GM12875 (cell line): Measurements from ENCODE around the gene TCF3.

Experiments used
- H3K4me3 ChIP-seq: one replicate; pipeline ENCODE4 v1.5.1; 2011; ENCODE audit warnings: low read depth, low read length, control low read depth
- TF ChIP-seq, protein P1 (sequence below): IDR thresholded peaks from 2 replicates; pipeline ENCODE4 v1.5.1; 2011; ENCODE audit warnings: low read depth, mild to moderate bottlenecking, control low read depth, inconsistent platforms, low read length, moderate library complexity, borderline replicate concordance; ENCODE audit not compliant: insufficient read depth

Gene TCF3

DNA sequence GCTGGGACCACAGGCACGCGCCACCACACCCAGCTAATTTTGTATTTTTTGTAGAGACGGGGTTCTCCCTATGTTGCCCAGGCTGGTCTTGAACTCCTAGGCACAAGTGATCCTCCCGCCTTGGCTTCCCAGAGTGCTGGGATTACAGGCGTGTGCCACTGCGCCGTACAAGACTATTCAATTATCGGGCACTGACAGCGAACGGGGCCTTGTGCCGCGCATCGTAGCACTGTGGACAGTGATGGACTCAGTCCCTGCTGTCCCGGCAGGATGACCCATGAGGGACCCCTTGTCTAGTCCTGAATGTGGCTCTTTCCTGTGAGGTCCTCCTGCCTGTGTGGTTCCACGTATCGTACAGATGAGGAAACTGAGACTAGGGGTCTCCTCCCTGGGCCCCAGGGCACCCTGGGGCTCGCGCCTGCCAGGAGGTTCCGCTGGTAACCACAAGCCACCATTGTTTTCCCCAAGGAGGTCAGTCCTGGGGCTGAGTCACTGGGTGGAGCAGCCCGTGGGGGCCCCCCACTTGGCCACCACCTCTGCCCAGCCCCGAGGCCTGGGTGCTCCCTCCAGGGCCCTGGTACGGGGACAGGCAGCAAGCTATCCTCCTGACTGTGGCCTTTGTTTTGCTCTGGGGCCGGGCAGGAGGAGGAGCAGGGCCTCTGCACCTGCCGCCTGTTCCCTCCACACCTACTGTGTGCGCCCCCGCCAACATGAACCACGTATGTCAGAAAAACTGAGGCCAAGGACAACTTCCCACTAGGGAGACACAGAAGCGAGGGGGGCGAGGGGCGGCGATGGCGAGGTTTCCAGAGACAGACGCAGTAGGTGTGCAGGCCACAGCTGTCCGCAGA is 2.9 kb upstream of the TCF3 start:
- TF ChIP-seq, protein P1, sequence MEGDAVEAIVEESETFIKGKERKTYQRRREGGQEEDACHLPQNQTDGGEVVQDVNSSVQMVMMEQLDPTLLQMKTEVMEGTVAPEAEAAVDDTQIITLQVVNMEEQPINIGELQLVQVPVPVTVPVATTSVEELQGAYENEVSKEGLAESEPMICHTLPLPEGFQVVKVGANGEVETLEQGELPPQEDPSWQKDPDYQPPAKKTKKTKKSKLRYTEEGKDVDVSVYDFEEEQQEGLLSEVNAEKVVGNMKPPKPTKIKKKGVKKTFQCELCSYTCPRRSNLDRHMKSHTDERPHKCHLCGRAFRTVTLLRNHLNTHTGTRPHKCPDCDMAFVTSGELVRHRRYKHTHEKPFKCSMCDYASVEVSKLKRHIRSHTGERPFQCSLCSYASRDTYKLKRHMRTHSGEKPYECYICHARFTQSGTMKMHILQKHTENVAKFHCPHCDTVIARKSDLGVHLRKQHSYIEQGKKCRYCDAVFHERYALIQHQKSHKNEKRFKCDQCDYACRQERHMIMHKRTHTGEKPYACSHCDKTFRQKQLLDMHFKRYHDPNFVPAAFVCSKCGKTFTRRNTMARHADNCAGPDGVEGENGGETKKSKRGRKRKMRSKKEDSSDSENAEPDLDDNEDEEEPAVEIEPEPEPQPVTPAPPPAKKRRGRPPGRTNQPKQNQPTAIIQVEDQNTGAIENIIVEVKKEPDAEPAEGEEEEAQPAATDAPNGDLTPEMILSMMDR = no peak
- no peak overlapping the region for H3K4me3 ChIP-seq

DNA sequence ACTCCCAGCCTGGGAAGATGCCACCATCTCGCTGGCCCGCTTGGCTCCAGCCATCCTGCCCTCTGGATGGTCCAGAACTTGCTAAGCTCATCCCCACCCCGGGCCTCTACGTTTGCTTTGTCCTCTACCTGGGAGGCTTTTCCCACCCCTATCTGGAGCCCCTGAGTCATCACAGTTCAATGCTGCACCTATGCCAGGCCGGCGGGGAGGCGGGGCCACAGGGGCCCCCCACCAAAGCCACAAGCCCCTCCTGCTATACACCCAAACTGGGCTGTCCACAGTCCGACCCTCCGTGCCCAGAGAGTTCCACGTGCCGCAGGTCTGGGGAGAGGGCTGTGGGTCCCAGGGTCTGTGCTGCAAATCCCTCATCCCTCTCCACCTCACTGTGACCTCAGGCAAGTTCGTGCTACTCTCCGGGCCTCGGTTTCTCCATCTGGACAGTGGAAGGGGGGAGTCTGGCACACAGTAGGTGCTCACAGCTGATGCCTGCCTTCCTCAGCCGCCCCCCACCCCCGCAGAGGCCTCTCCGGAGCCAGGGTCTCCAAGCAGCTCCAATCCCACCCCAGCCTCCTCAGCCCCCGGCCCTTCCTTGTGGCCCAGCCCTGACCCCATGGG is 1.9 kb upstream of the TCF3 start:
- TF ChIP-seq, protein P1 = no peak

DNA sequence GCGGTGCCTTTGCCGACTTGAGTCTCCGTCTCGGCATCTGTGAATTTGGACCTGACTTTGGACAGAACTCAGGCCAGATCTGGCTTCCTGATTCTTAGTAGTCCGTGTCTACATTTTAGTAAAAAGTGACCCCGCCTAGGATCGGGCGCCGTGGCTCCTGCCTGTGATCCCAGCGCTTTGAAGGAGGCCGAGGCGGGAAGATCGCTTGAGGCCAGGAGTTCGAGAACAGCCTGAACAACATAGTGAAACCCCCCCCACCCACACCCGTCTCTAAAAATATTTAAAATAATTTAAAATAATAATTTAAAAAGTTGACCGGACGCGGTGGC is 849 bp upstream of the TCF3 start:
- H3K4me3 ChIP-seq = peak overlapping the region; percentile 64
- TF ChIP-seq, protein P1 = no peak

More for the DNA sequence above, 1.9 kb upstream of the TCF3 start:
- no peak overlapping the region for H3K4me3 ChIP-seq

DNA sequence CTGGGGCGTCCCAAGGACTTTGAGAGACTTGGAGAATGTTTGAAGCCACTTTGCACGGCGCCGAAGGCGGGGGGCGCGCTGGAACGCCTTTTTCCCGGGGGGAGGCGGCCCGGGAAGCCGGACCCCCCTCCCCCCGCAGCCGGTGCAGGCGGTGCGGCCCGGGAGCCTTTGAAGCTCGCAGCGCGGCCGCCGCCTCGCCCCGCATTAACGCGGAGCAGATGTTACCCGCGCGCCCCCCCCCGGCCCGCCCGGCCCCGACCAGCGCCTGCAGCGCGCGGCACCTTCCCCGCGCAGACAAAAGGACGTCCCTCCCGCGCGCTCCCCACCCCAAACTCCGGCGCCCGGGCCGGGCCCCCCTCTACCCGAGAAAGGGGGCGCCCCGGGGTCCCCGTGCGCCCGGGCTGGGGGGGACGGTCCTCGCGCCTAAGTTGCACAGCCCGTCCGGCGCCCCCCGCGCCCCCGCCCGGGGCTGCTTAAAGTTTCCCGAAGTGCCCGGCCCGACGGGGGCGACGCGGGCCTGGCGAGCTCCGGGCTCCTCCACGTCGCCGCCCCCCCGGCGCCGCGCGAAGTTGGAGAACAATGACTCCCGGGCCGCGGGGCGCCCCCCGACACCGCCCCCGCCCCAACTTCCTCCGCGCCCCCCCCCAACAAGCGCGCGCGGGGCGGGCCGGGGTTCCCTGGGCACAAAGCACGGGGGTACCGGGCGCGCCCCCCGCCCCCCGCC is 685 bp downstream of the TCF3 start:
- peak overlapping the region; percentile 93 for H3K4me3 ChIP-seq
- TF ChIP-seq, protein P1 = no peak

DNA sequence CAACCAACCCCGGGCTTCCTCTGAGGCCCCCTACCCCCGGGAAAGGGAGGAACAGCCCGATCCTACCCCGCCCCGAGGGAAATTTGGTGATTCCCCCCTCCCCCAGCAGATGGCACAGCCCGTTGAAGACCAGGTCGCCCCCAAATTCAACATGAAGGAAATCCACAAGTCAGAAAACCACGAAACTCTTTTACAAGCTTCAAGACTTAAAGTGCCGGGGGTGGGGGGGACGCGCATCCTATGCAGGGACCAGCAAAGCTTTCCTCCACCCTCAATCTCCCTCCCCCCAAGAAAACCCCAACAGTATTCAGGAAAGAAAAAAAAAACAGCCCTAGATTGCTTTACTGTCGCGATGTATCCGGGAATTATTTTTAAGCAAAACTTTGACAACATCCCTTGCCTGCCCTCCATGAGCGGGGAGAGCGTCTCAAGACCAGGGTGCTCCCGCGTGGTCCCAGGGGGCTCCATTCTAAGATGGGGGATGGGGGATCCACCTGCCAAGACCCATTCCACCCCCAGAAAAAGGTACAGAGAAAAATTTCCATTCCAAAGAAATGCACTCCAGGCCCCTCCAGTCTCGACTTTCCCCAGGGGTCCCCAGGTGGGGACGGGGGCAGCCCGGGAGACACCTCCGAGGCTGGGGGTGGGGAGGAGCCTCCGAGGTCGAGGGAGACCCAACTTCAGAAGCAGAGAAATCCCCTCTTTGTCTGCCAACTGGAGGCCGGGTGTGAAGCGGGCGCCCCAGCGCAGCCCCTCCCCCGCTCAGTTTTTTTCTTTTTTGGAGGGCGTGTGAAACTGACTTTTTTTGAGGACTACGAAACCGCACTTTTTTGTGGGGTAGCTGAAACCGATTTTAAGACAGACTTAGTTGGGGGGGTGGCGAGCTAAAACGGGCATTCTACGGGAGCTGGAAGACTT is 1.5 kb downstream of the TCF3 start:
- TF ChIP-seq, protein P1 = 0 out of 2 replicates have a peak, but pooled peaks have one; percentile 7
- H3K4me3 ChIP-seq = peak overlapping the region; percentile 93
